22Rv1 (cell line): Measurements from ENCODE around the gene PRRG3.

Source experiments
- CTCF ChIP-seq: fragments of 450-650 bp; IDR thresholded peaks from 2 replicates; pipeline ENCODE4 v1.5.1; 2017; ENCODE audit warnings: mild to moderate bottlenecking
- ZFX ChIP-seq: fragments of 450-650 bp; IDR thresholded peaks from 2 replicates; pipeline ENCODE4 v1.6.1; 2017; ENCODE audit warnings: antibody characterized with exemption, borderline replicate concordance

- TF ChIP-seq CTCF (no peak), ZFX (no peak)
Observed at GRCh38 chrX:151701071-151701470, 5.8 kb downstream of the PRRG3 start.
